MM.1S (cell line): ENCODE measurements around the gene RNASE2.
"Not testable (repeated sequence)": the region's sequence is repeated elsewhere in the genome, so short reads cannot be mapped to it uniquely, and the experiment has no call there.

ENCODE experiments used
- EZH2 ChIP-seq: fragments of 300-600 bp; sonication (generic); optimal IDR thresholded peaks from 2 replicates; pipeline ENCODE3; 2017; ENCODE audit warnings: low read depth, mild to moderate bottlenecking, antibody characterized with exemption, low read length, mixed read lengths
- EZH2phosphoT487 ChIP-seq: fragments of 300-600 bp; sonication (generic); IDR thresholded peaks from 2 replicates; pipeline ENCODE4 v1.6.1; 2018; ENCODE audit warnings: antibody characterized with exemption, low read length
- TF ChIP-seq, protein P1 (sequence below): fragments of 300-600 bp; sonication (generic); IDR thresholded peaks from 2 replicates; pipeline ENCODE4 v1.5.1; 2016; ENCODE audit warnings: antibody characterized with exemption, low read length, mixed read lengths

DNA sequence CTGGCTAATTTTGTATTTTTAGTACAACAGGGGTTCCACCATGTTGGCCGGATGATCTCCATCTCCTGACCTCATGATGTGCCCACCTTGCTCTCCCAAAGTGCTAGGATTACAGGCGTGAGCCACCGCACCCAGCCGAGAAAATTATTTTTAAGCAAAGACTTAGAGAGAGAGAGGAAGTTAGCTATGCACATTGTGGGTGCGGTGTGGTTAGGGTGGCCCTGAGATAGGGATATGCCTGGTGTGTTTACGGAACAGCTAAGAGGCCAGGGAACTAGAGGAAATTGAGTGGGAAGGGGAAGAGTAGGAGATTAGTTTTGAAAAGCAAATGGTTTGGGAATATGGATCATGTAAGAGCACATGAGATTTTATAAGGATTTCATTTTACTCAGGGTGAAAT is 10.1 kb upstream of the RNASE2 start:
- TF ChIP-seq, protein P1, sequence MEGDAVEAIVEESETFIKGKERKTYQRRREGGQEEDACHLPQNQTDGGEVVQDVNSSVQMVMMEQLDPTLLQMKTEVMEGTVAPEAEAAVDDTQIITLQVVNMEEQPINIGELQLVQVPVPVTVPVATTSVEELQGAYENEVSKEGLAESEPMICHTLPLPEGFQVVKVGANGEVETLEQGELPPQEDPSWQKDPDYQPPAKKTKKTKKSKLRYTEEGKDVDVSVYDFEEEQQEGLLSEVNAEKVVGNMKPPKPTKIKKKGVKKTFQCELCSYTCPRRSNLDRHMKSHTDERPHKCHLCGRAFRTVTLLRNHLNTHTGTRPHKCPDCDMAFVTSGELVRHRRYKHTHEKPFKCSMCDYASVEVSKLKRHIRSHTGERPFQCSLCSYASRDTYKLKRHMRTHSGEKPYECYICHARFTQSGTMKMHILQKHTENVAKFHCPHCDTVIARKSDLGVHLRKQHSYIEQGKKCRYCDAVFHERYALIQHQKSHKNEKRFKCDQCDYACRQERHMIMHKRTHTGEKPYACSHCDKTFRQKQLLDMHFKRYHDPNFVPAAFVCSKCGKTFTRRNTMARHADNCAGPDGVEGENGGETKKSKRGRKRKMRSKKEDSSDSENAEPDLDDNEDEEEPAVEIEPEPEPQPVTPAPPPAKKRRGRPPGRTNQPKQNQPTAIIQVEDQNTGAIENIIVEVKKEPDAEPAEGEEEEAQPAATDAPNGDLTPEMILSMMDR, result not testable (repeated sequence)
- TF ChIP-seq EZH2, EZH2phosphoT487: not testable (repeated sequence)
